GF-D8 (cell line): ENCODE results near the gene CAMK4.

Experiments used
- DNase-seq: peaks from one replicate; lab custom pipeline; 2025; lab: John Stamatoyannopoulos, UW

Gene CAMK4

DNA sequence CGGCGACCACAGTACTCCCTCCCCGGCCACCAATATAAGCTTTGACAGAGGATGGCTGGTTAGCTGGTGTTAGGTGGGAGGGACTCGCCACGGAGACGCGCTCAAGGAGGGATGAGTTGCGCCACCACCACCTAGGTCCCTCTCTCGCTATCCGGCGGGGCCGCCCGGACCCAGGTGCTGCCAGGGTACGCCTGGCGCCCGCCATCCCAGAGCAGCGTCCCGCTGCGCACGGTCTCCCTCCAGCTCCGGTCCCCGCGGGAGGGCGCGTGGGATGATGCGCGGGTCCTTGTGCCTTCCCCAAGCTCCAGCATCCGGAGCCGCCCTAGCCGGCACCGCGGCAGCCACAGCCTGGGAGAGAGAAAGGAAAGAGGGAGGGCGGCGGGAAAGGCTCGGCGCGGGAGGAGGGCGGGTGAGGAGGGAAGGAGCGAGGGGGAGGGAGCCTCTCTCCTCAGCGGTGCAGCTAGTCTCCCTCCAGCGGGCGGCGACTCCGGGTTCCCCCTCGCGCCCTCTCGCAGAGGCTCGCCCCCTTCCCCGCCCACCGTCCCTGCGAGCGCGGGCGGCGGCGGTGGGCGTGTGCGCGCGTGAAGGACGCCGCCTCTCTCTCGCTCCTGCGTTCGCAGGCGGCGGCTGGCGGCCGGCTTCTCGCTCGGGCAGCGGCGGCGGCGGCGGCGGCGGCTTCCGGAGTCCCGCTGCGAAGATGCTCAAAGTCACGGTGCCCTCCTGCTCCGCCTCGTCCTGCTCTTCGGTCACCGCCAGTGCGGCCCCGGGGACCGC is at the start of gene CAMK4:
CAMK4 (plus strand) TSS at position 598 of the 774 bp plus-strand sequence; CDS start at position 698, 100 bp downstream.
- no peak for DNase-seq

DNA sequence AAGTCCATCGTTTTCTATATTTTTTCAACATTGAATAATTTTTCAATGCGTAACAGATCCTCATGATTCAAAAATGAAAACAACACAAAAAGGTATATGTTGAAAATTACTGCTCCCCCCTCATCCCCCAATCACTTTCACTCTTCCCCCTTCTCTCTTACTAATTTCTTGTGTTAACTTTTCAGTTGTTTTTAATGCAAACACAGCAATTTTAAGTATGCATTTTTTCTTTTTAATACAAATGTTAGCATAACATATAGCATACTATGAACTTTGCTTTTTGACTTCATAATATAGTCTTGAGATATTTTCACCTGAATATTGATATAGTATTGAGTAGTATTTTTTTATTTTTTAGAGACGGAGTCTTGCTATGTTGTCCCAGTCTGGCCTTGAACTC is 41.1 kb upstream of the CAMK4 start:
- no peak for DNase-seq

DNA sequence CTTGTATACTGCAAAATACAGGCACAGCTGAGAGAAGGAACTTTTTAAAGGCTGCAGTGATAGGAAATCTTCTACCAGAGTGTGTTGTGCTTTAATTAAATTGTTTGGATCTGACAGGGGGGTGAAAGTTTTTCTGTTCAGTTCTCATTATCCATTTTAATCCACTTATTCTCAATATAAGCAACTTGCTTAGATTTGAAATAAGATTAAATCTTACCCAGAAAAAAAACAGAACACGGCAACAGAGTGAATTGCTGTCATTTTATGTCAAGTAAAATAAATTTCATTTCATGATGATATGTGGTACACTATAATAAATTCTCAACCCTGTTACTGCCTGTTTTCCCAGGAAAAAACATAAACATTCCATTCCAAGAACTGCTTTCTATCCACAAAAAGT is 37.1 kb upstream of the CAMK4 start:
- DNase-seq, result no peak

DNA sequence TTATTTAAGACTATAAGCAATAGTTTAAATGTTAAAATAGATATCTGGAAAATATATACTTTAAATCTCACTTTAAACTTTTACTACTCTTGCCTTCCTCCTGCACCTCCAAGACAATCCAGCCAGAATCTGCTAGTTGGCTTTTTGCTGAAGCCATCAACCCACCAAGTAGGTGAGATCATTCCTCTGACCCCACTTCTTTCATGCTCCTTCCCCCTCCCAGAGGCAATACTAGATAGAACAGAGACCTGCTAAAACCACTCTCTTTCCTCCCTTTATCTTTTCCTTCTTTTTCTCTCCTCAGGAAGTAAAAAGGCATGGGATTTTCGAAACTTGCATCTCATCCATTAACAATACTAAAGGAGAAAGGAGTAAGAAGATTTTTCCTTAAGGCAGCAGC is 30.1 kb upstream of the CAMK4 start:
- DNase-seq, result no peak

DNA sequence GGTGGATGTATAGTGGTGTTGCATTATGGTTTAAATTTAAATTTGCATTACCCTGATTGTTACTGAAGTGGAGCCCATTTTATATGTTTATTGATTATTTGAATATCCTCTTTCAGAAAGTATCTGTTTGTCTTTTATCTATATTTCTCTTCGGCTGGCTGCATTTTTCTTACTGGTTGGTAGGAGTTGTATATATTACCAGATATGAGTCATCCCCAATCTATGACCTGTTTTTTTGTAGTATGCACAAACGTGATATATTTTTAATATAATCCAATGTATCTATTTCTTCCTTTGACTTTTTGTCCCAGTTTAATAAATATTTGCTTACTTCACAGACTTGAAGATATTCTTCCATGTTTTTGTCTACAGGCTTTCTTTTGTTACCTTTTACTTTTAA is 29.3 kb upstream of the CAMK4 start:
- DNase-seq, result no peak

DNA sequence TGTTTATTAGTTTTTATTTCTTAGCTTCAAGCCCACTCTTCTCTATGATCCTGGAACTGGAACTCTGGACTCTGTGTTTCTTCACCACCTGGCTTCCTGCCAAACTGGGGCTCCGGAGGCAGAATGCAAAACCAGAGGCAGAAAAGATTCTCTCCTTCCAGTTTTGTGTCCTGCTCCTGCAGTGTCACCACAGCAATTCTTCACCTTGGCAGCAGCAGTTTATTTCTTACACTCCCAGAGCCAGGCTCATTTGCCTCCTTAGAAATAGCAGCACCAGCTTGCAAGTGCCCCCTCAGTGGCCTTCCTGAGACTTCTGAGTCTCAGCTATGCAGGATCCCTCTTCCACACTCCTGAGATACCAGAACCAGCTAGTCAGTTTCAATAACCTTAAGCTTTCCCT is 26.7 kb upstream of the CAMK4 start:
- DNase-seq, result no peak

DNA sequence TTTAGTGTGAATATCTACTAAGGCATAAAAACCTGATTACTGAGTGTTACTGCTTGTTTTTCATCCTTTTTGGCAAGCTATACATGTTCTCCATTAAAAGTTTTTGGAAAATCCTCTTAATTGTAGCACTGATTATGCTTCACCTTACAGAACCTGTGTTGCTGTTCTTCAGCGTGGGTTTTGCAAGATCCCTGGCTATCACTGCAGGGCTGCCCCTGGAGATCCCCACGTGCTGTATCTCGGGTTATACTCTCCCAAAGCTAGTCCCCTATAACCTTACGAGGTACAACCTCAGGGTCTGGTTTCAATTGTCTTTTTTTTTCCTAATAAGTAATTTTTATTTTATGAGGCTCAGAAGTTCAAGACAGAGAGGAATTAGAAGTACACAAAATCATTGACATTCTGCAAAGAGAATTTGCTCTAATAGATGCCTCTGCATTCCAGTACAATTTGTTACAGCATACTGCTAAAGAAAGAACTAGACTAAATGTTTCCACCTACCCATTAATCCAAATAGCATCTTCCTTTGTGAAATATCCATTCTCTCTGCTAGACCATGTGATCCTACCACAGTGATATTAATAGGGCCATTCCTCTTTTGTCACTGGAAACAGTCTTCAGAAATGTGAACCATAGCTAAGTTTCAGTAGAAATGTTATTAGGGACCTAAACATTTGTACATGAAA is 25.8 kb upstream of the CAMK4 start:
- DNase-seq, result no peak

DNA sequence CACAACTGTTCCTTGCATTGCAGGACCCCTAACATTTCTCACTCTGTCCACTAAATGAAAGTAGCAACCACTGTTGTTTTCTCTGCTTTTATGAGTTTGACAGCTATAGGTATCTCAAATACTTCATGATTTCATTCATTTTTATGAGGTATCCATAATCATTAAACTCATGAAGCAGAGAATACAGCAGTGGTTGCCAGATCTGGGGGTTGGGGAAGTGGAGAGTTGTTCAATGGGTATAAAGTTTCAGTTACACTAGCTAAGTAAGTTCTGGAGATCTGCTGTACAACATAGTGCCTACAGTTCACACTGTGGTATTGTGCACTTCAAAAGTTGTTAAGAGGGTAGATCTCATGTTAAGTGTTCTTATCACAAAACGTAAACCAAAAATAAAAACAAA is 23.4 kb upstream of the CAMK4 start:
- DNase-seq, result no peak

DNA sequence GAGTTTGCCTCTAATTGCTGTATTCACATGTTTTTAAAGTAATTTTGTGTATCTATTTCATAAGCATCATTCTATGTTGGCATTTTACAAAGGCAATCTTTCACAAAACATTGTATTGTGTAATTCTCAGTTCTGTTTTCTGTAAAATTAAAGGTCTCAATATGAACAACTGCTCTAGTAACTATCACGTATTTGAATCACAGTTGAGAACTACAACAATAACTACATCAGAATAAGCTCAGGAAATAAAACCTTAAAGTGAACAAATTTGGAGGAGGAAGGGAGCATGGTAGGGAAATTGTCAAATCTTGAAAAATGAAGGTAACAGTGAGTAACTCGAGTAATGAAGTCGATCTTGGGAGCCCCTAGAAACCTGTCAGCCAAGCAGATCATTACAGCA is 22.5 kb upstream of the CAMK4 start:
- no peak for DNase-seq

DNA sequence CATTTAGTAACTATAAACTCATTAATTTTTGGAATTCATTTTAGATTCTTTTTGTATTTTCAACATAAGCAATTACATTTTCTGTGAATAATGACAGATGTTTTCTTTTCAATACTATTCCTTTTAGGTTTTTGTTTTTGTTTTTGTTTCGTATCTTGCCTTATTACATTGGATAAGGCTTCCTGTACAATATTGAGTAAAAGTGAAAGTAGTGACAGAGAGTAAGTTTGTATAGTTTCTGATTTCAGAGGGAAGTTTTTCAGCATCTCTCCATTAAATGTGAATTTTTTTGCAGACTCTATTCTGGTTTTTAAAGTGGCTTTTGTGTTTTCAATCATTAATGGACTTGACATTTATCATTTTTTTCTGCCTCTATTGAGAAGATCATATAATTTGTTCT is 12.8 kb upstream of the CAMK4 start:
- DNase-seq, result no peak

DNA sequence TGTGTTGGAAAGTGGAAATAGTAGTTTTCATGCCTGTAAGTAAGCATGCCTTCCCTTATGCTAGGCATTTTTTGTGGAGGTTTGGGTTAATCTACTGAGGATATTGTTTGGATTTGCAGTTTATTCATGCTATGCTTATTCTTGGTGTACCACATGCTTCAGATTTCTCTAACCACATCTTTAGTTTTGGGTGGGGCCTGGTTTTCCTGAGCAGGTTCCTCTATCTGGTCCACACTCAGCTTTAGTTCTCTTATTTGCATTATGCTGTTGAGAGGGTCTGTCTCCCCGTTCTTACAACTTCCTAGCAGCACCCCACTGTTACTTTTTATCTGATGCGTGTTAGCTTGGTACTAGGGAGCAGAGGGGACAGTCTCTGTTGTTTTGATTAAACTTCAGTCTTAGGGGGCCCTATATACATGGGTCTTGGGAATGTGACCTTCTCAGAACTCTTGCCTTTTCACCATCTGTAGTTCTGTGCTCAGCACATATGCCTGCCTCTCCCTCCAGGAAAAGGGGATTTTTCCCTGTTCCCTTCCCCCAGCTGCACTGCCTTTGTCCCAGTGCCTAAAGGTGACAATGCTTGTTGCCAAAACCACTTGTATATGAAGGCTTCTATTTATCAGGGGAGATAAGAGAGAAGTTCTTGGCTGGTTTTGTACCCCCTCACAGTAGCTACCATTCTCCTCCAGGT is 10.0 kb upstream of the CAMK4 start:
- no peak for DNase-seq

DNA sequence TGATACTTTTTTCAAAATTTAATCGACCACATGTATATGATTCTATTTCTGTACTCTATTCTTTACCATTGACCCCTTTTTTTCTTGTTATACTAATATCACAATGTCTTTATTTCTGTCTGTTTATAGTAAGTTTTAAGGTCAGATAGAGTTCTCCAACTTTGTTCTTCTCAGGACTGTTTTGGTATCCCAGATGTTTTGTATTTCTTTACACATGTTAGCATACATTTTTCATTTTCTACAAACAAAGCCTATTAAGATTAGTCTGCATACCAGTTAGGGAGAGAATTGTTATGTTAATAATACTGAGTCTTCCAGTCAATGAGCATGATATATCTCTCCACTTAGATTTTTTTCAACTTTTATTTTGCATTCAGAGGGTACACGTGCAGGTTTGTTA is 8.2 kb upstream of the CAMK4 start:
- no peak for DNase-seq

DNA sequence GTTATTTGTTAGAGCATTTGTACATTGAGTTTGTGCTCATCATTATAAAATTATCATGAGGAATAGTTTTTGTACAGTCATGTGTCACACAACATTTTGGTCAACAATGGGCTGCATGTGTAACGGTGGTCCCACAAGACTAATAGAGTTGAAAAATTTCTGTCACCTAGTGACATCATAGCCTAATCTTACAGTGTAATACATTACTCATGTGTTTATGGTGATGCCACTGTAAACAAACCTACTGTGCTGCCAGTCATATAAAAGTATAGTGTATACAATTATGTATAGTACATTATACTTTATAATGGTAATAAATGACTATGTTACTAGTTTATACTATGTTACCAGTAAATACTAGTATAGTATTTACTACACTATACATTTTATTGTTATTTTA is 3.0 kb upstream of the CAMK4 start:
- no peak for DNase-seq

DNA sequence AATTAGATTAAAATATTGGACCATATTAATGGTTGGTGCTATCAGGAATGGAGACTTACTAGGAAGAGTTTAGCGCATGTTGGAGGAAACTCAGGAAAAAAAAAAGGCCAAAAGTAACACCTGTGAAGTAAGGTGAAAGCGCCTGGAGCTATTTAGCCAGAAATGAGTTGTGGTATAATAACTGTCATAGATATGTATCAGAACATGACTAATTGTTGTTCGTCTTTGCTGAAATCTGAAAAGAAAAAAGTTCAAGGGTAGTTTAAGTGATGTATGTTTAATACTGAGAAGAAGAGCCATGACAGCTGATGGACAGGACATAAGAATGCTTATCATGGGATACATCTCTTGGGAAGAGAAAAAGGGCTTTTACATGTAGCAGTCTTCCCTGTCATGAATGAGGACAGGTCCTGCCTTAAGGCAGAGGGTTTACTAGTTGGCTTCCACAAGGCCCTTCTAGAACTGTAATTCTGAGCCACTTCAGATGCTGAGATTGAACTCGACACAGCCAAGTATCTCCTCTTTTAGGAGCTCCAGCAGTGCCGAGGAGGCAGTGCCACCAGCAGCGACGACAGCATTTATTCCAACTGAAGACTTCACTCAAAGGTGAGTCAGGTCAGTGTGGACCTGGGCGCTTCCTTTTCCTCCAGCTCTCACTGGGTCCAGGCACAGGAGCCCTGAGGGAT is 940 bp upstream of the CAMK4 start:
- no peak for DNase-seq

DNA sequence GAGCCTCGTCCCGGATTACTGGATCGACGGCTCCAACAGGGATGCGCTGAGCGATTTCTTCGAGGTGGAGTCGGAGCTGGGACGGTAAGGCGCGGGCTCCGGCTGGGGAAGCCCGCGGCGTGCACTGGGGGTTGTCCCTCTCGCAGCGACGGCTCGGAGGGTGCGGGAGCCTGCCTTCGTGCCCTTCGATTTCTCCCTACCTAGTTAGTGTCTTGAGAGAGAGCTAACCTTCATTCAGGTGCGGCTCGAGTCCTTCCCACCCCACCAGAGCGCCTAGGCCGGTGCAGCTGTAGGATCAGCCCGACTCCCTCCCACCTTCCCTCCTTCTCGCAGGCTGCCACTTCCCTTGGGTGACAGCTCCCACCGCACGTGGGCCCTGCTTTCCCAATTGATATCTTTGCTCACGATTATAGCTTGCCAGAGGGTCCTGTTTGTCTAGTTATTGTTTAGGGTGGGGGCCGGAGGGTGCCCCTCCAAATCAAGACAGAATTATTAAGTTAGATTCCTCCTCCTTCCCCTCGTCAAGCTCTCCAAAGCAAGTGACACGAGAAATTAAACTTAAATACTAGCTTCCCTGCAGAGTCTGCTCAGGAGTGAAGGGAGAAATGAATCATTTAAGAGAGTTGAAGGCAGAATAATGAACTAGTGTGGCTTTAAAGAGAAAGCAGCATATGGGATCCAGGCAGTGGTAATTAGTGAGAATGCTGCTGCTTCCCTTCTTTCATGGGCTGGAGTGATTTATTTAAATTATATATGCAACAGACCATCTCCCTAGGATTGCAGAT is 569 bp downstream of the CAMK4 start:
- no peak for DNase-seq

DNA sequence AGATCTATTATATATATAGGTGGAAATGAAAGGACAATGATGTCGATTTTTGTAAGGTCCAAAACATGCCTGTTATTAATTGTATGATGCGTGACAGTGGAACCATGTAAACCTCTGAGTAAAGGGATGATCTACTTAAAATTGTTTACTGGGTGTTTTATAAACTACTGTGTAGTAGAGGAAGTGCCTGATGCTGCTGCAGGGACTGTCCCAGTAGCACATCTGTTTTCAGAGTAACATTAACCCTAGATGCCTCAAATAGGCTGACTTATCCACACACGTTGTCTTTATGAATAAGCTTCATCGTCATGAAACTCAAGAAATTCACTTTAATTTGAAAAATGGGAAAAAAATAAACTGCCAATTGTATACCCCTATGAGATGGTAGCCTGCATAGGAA is 1.7 kb downstream of the CAMK4 start:
- no peak for DNase-seq

DNA sequence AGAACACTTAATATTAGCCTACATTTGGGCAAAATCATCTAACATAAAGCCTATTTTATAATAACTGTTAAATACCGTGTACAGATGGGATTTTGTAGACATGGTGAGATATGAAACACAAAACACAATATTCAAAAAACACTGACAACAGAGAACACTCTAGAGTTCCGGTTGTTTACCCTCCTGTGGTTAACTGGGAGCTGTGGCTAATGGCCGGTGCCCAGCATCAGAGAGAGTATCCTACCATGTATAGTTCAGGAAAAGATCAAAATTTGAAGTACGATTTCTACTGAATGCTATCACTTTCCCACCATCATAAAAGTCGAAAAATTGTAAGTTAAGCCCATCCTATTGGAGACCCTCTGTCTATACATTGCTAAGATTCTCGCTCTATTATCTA is 2.4 kb downstream of the CAMK4 start:
- no peak for DNase-seq

DNA sequence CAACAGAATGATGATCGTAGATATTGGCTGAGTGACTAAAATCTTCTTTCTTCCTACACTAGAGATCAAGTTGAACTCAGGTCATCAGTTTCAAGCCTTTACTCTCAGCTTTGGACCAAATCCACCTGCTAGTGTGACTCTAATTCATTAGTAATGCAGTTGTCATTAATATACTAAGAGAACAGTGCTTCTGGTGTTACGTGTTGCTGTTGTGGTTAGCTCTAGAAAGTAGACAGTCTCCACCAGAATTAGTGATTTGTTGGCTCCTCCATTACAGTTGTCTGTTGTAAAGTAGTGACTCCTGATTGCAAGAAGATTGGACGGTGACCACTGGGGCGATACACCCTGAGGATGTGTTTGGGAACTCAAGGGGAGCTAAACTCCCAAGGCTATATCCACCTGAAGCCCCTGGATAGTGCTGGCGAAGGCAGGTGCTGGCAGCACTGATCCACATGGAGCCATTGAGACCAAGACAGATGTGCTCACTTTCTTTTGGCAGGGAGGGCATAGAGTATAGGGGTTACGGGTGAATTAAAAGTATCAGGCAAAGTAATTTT is 3.1 kb downstream of the CAMK4 start:
- DNase-seq, result no peak

DNA sequence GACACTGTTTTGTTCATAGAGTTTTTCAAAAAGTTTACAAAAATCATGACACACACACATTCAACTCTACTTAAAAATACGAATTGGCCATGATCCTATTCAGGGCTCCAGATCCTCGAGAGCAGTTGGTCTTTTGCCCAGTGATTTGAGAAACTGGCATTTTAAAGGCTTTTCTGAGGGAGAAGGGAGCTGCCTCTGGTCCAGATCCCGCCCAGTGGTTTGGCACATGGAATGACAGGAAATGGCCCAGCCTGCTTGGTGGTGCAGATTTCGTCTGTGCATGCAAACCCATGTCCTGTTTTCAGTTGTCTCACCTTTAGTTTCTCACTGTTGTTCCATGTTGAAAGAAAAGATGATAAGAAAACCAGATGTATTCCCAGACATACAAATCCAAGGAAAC is 3.6 kb downstream of the CAMK4 start:
- DNase-seq, result no peak

DNA sequence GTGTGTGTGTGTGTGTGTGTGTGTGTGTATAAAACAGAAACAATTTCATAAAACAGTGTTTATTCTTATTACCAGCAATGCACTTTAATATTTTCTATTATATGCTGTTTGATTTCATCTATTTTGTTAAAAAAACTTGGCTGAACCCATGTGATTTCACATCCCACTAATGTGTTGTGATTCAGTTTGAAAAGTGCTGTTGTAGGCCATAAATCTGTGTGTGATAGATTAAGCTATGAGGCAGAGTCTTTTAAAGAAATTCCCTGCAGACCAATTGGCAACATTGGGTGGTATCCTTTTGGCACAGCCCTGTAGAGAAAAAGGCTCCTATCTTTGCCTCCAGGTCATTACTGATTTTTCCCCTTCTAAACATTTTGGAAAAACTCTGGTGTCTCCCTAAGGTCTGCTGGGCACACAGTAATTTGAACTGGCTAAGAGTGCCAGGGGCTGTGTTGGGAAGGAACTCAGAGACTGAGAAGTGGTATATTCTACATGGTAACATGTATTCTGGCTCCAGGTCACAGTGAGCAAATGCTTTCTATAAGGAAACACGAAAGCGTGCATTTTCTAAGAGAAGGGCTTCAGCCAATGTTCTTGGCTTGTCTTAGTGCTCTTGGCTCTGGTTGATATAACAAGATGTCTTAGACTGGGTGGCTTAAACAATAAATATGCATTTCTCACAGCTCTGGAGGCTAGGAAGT is 4.5 kb downstream of the CAMK4 start:
- DNase-seq, result no peak
